ENCODE data around the gene CDK19.

The CDK19 gene

DNA sequence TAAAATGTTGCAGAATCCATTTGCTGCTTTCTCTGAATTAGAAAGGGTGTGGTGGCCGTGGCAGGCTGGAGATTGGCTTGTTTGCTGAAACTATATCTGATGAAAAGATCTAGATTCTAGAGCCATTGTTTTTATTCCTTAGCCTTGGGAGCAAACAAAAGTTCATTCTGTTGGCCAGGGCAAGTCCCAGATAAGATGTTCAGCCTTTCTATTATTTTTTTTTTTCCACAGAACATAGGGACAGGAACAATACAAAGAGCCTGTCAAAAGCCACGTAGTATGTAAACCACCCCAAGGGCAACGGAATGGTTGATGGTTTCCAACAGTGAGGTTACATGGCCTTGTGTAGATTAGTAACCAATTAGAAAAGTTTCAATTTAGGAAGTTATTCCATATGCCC lies 218.9 kb downstream of the CDK19 start:
- TF ChIP-seq CSDC2 (CRISPR knock-in tag; IDR thresholded peaks at IDR 0.05) (no peak), TOX (CRISPR knock-in tag; IDR thresholded peaks at IDR 0.05; ENCODE audit: borderline replicate concordance) (no peak), RARB (CRISPR knock-in tag; IDR thresholded peaks at IDR 0.05) (no peak), BACH2 (CRISPR knock-in tag; IDR thresholded peaks at IDR 0.05; ENCODE audit: borderline replicate concordance) (no peak)
- TF ChIP-seq, protein P1, sequence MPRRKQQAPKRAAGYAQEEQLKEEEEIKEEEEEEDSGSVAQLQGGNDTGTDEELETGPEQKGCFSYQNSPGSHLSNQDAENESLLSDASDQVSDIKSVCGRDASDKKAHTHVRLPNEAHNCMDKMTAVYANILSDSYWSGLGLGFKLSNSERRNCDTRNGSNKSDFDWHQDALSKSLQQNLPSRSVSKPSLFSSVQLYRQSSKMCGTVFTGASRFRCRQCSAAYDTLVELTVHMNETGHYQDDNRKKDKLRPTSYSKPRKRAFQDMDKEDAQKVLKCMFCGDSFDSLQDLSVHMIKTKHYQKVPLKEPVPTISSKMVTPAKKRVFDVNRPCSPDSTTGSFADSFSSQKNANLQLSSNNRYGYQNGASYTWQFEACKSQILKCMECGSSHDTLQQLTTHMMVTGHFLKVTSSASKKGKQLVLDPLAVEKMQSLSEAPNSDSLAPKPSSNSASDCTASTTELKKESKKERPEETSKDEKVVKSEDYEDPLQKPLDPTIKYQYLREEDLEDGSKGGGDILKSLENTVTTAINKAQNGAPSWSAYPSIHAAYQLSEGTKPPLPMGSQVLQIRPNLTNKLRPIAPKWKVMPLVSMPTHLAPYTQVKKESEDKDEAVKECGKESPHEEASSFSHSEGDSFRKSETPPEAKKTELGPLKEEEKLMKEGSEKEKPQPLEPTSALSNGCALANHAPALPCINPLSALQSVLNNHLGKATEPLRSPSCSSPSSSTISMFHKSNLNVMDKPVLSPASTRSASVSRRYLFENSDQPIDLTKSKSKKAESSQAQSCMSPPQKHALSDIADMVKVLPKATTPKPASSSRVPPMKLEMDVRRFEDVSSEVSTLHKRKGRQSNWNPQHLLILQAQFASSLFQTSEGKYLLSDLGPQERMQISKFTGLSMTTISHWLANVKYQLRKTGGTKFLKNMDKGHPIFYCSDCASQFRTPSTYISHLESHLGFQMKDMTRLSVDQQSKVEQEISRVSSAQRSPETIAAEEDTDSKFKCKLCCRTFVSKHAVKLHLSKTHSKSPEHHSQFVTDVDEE (CRISPR knock-in tag; IDR thresholded peaks at IDR 0.05) = no peak
- ATAC-seq = no peak

DNA sequence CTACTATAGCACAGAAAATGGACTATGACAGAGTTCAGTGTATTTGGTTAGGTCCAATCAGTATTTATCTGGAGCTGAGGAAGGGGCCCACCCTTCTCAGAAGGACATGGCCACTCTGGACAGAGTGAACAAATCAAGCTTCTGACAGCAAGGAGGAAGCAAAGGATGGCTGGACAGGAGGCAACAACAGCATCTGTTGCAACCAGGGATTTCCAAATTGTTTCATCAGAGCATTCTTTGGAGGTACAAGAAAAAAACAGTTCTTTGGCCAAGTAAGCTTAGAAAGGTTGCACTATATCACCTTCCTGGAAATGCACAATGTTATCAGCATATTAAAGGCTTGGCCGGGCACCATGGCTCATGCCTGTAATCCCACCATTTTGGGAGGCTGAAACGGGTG lies 220.2 kb downstream of the CDK19 start:
- TF ChIP-seq BACH2 (CRISPR knock-in tag; IDR thresholded peaks at IDR 0.05; ENCODE audit: borderline replicate concordance) = no peak
- TF ChIP-seq, protein P1 (CRISPR knock-in tag; IDR thresholded peaks at IDR 0.05) = no peak
- TF ChIP-seq ZNF70 (CRISPR knock-in tag; IDR thresholded peaks at IDR 0.05) = no peak
- TF ChIP-seq SNAI2 (CRISPR knock-in tag; IDR thresholded peaks at IDR 0.05) = no peak
- no peak for TF ChIP-seq PPARA (CRISPR knock-in tag; IDR thresholded peaks at IDR 0.05; ENCODE audit: borderline replicate concordance)
- no peak for TF ChIP-seq GLIS3 (CRISPR knock-in tag; IDR thresholded peaks at IDR 0.05)
- no peak for TF ChIP-seq RARB (CRISPR knock-in tag; IDR thresholded peaks at IDR 0.05)
- no peak for TF ChIP-seq ZC3H10 (CRISPR knock-in tag; IDR thresholded peaks at IDR 0.05)
- no peak for TF ChIP-seq ZNF8 (CRISPR knock-in tag; IDR thresholded peaks at IDR 0.05)
- TF ChIP-seq OSR1 (CRISPR knock-in tag; IDR thresholded peaks at IDR 0.05) = no peak
- no peak for TF ChIP-seq ZFP30 (CRISPR knock-in tag; IDR thresholded peaks at IDR 0.05)
- no peak for TF ChIP-seq TOX (CRISPR knock-in tag; IDR thresholded peaks at IDR 0.05; ENCODE audit: borderline replicate concordance)
- TF ChIP-seq, protein P2, sequence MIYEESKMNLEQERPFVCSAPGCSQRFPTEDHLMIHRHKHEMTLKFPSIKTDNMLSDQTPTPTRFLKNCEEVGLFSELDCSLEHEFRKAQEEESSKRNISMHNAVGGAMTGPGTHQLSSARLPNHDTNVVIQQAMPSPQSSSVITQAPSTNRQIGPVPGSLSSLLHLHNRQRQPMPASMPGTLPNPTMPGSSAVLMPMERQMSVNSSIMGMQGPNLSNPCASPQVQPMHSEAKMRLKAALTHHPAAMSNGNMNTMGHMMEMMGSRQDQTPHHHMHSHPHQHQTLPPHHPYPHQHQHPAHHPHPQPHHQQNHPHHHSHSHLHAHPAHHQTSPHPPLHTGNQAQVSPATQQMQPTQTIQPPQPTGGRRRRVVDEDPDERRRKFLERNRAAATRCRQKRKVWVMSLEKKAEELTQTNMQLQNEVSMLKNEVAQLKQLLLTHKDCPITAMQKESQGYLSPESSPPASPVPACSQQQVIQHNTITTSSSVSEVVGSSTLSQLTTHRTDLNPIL (CRISPR knock-in tag; IDR thresholded peaks at IDR 0.05; ENCODE audit: low read depth) = no peak
- ATAC-seq = no peak

DNA sequence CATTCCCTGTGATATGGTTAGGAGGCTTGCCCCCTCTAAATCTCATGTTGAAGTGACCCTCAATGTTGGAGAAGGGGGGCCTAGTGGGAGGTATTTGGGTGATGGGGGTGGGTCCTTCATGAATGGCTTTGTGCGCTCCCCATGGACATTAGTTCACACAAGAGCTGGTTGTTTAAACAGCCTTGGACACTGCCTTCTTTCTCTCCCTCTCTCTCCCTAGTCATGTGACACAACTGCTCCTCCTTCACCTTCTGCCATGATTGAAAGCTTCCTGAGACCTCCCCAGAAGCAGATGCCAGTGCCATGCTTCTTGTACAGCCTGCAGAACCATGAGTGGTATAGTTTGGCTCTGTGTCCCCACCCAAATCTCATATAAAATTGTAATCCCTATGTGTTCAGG lies 221.6 kb downstream of the CDK19 start:
- TF ChIP-seq BACH2 (CRISPR knock-in tag; IDR thresholded peaks at IDR 0.05; ENCODE audit: borderline replicate concordance) = no peak
- TF ChIP-seq ZFP30 (CRISPR knock-in tag; IDR thresholded peaks at IDR 0.05) = no peak
- no peak for TF ChIP-seq ISL1 (CRISPR knock-in tag; IDR thresholded peaks at IDR 0.05)
- TF ChIP-seq RARB (CRISPR knock-in tag; IDR thresholded peaks at IDR 0.05) = no peak
- no peak for TF ChIP-seq CSDC2 (CRISPR knock-in tag; IDR thresholded peaks at IDR 0.05)
- no peak for TF ChIP-seq SNAI2 (CRISPR knock-in tag; IDR thresholded peaks at IDR 0.05)

DNA sequence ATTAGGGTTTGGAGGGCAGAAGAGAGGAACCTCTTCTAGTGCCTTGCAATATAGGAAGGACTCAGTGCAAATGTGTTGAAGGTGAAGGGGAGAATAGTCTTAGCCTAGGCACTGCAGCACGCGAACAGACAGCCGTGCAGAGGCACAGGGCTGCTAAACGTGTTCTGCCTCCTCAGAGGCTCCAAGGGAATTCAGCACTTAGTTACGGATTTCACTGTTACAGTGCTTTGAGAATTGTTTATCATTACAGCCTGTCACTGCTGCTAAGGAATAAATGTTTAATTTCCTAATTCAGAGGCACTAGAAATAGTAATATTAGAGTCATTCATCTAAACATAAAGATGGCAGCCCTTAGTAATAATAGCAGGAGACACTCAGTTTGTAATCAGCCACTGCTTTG lies 222.5 kb downstream of the CDK19 start:
- TF ChIP-seq OSR1 (CRISPR knock-in tag; IDR thresholded peaks at IDR 0.05) = no peak
- TF ChIP-seq ZFP3 (CRISPR knock-in tag; IDR thresholded peaks at IDR 0.05) = no peak
- no peak for TF ChIP-seq ZC3H10 (CRISPR knock-in tag; IDR thresholded peaks at IDR 0.05)
- TF ChIP-seq RARB (CRISPR knock-in tag; IDR thresholded peaks at IDR 0.05) = no peak
- TF ChIP-seq, protein P3, sequence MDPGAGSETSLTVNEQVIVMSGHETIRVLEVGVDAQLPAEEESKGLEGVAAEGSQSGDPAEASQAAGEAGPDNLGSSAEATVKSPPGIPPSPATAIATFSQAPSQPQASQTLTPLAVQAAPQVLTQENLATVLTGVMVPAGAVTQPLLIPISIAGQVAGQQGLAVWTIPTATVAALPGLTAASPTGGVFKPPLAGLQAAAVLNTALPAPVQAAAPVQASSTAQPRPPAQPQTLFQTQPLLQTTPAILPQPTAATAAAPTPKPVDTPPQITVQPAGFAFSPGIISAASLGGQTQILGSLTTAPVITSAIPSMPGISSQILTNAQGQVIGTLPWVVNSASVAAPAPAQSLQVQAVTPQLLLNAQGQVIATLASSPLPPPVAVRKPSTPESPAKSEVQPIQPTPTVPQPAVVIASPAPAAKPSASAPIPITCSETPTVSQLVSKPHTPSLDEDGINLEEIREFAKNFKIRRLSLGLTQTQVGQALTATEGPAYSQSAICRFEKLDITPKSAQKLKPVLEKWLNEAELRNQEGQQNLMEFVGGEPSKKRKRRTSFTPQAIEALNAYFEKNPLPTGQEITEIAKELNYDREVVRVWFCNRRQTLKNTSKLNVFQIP (CRISPR knock-in tag; IDR thresholded peaks at IDR 0.05; ENCODE audit: borderline replicate concordance, low read depth) = no peak
- no peak for ATAC-seq

More for the DNA sequence above, 221.6 kb downstream of the CDK19 start:
- ATAC-seq = no peak

DNA sequence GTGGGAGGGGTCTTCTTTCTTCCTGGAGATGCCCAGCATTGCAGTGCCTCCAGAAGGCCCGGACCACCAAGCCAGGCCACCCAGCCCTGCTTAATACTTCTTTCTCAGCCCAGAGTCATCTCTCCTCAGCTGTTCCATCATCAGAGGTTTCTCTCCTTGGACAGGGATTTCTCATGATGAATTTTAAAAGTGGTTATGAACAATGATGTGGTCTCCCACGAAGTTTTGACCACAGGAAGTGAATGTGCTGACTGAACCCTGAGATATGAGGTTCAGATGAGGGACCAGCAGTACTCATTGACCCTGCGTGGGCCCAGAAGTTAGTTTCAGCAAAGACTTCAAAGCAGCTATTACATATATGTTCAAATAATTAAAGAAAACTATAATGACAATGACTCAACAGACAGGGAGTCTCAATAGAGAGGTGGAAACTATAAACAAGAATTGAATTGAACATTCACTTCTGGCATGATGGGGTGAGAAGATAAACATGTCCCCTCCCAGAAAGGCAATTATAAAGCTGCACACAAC lies 224.4 kb downstream of the CDK19 start:
- no peak for ATAC-seq
- TF ChIP-seq CSDC2 (CRISPR knock-in tag; IDR thresholded peaks at IDR 0.05) (no peak), GLIS3 (CRISPR knock-in tag; IDR thresholded peaks at IDR 0.05) (no peak), ZNF70 (CRISPR knock-in tag; IDR thresholded peaks at IDR 0.05) (no peak), SNAI2 (CRISPR knock-in tag; IDR thresholded peaks at IDR 0.05) (no peak), ISL1 (CRISPR knock-in tag; IDR thresholded peaks at IDR 0.05) (no peak), ZNF565 (CRISPR knock-in tag; conservative IDR thresholded peaks at IDR 0.05; ENCODE audit: low read depth) (no peak), BACH2 (CRISPR knock-in tag; IDR thresholded peaks at IDR 0.05; ENCODE audit: borderline replicate concordance) (no peak)
- TF ChIP-seq, protein P4, sequence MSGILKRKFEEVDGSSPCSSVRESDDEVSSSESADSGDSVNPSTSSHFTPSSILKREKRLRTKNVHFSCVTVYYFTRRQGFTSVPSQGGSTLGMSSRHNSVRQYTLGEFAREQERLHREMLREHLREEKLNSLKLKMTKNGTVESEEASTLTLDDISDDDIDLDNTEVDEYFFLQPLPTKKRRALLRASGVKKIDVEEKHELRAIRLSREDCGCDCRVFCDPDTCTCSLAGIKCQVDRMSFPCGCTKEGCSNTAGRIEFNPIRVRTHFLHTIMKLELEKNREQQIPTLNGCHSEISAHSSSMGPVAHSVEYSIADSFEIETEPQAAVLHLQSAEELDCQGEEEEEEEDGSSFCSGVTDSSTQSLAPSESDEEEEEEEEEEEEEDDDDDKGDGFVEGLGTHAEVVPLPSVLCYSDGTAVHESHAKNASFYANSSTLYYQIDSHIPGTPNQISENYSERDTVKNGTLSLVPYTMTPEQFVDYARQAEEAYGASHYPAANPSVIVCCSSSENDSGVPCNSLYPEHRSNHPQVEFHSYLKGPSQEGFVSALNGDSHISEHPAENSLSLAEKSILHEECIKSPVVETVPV (CRISPR knock-in tag; IDR thresholded peaks at IDR 0.05) = no peak
